Testis (tissue), 2 donors: ENCODE measurements around the gene ANKRD13C.

Source experiments
- CTCF ChIP-seq, 3 experiments: fragments of 450-650 bp in 2 of 3; fragments of 200-600 bp in 1 of 3; sonication (generic) in 1 of 3; IDR thresholded peaks; one replicate each; pipeline ENCODE4 v1.5.1; 2016 to 2019; ENCODE audit warnings: antibody characterized with exemption in 3 of 3, mild to moderate bottlenecking in 2 of 3, moderate library complexity in 1 of 3
- POLR2A ChIP-seq: fragments of 450-650 bp; IDR thresholded peaks from one replicate; pipeline ENCODE4 v1.6.1; 2017; ENCODE audit warnings: antibody characterized with exemption, mild to moderate bottlenecking, moderate library complexity

GRCh38 chr1:70358921-70359564, 4.5 kb upstream of the ANKRD13C start:
- TF ChIP-seq CTCF (IDR thresholded peaks at IDR 0.05) = no peak
- TF ChIP-seq POLR2A = no peak
